DMS153 treated with DMSO at 0.1 percent for 48 hours (cell line): ENCODE measurements around the gene HIPK1.
"Not testable (repeated sequence)": the region's sequence is repeated elsewhere in the genome, so short reads cannot be mapped to it uniquely, and the experiment has no call there.

Experiments
- DNase-seq: peaks from one replicate; lab custom pipeline; 2025; ENCODE audit not compliant: unreplicated experiment; lab: John Stamatoyannopoulos, UW

Gene HIPK1

GRCh38 chr1:113943028-113943811 lies 14.1 kb downstream of the HIPK1 start:
- no peak for DNase-seq

GRCh38 chr1:113945329-113945728 lies 16.2 kb downstream of the HIPK1 start:
- DNase-seq, result no peak

GRCh38 chr1:113946112-113946511 lies 17.0 kb downstream of the HIPK1 start:
- no peak for DNase-seq

GRCh38 chr1:113946678-113947387 lies 17.7 kb downstream of the HIPK1 start:
- DNase-seq, result no peak

- no peak for DNase-seq
Measured at GRCh38 chr1:113947388-113948107, 18.4 kb downstream of the HIPK1 start.

DNA sequence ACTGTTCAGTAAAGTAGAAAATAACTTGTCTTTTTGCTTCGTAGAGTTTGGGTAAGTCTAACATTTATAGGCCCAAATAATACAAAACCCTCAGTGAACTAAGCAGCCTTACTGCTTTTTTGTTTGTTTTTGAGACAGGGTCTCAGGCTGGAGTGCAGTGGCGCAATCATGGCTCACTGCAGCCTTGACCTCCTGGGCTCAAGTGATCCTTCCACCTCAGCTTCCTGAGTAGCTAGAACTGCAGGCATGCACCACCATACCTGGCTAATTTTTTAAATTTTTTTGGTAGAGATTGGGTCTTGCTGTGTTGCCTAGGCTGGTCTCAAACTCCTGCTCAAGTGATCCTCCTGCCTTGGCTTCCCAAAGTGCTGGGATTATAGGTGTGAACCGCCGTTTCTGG lies 19.0 kb downstream of the HIPK1 start:
- DNase-seq, result not testable (repeated sequence)

GRCh38 chr1:113949007-113949406 lies 19.9 kb downstream of the HIPK1 start:
- DNase-seq, result no peak

- DNase-seq, result no peak
Measured at GRCh38 chr1:113950908-113951307, 21.8 kb downstream of the HIPK1 start.

DNA sequence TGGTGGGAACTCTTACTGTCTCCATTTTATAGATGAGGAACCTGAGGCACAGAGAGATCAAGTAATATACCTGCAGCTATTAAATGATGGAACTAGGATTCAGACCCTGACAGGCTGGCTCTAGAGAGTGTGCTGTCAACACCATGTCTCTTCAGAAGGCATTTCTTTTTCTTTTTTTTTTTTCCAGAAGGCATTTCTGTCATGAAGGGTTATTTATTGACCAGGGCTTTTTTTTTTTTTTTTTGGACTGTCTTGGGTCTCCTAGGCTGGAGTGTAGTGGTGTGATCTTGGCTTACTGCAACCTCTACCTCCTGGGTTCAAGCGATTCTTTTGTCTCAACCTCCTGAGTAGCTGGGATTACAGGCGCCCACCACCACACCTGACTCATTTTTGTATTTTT lies 22.6 kb downstream of the HIPK1 start:
- no peak for DNase-seq

DNA sequence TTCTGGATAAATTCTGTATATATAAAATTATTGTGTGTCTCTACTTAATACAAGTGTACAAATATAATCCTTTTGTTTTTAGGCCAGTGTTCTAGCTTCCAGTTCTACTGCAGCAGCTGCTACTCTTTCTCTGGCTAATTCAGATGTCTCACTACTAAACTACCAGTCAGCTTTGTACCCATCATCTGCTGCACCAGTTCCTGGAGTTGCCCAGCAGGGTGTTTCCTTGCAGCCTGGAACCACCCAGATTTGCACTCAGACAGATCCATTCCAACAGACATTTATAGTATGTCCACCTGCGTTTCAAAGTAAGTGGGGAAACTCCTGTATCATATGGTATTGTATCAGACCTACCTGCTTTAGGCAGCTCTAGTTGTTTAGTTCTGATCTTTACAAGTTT lies 28.9 kb downstream of the HIPK1 start:
- DNase-seq, result no peak

GRCh38 chr1:113958691-113959090 lies 29.6 kb downstream of the HIPK1 start:
- no peak for DNase-seq

DNA sequence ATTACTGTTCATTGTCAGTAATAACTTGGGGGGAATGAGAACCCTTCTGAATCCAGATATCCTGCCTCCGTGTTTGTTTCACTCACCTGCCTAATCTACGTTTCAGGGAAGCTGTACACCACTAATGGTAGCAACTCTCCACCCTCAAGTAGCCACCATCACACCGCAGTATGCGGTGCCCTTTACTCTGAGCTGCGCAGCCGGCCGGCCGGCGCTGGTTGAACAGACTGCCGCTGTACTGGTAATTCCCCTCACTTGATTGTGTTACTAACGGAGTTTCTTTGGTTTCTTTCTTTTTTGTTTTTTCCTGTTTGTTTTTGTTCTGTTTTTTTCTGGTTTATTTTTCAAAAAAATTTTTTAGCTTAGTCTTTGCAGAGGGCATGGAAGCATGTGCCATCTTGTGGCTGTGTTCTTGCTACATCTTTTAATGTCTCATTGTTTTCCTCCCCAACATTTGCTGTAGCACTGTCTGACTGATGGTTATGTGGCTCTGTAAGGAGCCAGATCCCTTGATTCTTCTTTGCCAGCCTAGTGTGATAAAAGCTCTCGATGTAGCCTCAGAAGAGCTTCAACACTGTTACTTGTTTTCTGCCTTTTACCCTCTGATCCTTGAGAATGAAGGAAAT lies 34.3 kb downstream of the HIPK1 start:
- DNase-seq, result no peak

GRCh38 chr1:113965703-113966412 lies 36.7 kb downstream of the HIPK1 start:
- DNase-seq, result no peak

DNA sequence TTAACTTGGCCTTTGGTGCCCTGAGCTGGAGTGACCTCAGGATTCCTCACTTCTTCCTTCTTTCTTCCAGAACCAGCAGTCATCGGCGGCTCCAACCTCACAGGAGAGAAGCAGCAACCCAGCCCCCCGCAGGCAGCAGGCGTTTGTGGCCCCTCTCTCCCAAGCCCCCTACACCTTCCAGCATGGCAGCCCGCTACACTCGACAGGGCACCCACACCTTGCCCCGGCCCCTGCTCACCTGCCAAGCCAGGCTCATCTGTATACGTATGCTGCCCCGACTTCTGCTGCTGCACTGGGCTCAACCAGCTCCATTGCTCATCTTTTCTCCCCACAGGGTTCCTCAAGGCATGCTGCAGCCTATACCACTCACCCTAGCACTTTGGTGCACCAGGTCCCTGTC lies 43.8 kb downstream of the HIPK1 start:
- no peak for DNase-seq

- DNase-seq, result no peak
Measured at GRCh38 chr1:113975211-113975895, 46.2 kb downstream of the HIPK1 start.

GRCh38 chr1:113976609-113977278 lies 47.6 kb downstream of the HIPK1 start:
- DNase-seq, result no peak

- no peak for DNase-seq
Measured at GRCh38 chr1:113977906-113978305, 48.8 kb downstream of the HIPK1 start.

DNA sequence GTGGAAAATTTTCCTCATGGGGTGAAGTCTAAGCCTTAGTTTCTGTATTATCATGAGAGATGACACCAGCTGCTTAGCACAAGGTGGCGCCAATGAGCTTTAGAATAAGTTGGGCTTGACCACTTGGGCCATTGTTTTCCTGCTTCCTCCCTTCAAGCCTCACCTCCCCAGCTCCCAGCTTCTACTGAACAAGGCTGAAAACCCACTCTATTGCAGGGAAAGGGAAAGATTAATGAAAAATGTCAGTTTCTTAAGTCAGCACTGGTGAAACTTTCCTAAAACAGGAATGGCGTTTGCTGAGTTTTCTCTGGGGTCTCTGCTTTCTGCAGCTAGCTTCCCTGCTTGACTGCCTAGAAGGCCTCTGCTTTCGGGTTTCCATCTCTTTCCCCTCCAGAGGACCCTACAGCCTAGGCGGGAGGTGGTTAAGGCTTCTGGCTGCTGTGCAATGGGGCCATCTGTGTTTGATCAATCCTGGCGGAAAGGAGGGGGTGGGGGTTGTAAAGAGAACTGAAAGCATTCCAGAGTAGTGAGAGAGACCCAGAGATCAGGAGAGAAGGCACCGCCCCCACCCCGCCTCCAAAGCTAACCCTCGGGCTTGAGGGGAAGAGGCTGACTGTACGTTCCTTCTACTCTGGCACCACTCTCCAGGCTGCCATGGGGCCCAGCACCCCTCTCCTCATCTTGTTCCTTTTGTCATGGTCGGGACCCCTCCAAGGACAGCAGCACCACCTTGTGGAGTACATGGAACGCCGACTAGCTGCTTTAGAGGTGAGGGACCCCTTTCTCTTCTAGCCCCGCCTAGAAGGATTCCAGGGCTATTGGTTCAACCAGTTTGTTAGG lies 50.0 kb downstream of the HIPK1 start, which contains the start of gene OLFML3:
Gene OLFML3, plus strand, starts transcription at position 612 of the 840 bp plus-strand sequence. Its CDS starts 43 bp downstream, at position 655.
- peak; percentile 64 for DNase-seq

DNA sequence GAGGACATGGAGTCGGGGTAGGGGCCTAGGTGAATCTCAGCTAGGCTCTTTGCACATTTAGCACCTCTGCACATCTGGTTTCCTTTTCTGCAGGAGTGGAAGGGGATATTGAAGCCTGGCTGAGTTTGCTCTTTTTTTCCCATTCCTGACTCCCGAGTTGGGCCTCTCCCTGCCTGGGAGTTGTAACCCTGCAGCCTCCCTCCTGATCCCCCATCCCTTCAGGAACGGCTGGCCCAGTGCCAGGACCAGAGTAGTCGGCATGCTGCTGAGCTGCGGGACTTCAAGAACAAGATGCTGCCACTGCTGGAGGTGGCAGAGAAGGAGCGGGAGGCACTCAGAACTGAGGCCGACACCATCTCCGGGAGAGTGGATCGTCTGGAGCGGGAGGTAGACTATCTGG lies 51.0 kb downstream of the HIPK1 start:
- DNase-seq, result no peak
